ENCODE measurements around the gene SMIM23.

Gene SMIM23

GRCh38 chr5:171821286-171821685, 35.7 kb downstream of the SMIM23 start:
- DNase-seq, result no peak

DNA sequence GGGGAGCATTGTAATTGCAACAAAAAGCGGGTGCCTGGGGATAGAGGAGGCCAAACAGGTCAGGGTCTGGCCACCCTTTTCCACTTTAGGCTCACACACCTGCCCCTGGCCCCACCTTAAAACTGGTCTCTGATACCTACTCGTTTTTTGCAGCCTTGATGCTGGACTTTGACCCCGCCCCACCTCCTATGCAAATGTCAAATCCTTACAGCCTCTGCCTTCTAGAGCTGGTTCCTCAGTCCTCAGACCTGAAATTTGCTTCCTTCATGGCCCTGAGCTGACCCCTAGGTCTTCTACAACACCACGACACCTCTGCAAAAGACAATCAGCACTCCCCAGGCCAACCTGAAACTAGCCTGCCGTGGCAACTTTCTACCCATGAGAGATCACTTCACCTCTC, 37.7 kb downstream of the SMIM23 start:
- DNase-seq, result no peak

DNA sequence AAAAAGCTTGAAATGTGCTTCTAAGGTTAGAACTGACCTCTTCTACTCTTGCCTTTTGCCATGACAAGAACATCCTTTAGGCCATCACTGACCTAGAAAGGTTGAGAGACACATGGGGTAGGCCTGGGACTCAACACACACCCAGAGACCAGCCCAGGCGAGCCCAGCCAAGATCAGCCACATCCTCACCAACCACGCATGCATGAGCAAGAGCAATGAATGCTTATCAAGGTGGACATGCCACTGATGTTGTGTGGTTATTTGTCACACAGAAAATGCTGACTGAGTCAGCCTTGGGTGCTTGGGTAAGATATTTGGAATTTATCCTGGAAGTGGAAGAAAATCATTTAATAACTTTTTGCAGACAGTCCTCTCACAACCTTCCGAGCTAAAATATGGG, 39.4 kb downstream of the SMIM23 start:
- no peak for DNase-seq

DNA sequence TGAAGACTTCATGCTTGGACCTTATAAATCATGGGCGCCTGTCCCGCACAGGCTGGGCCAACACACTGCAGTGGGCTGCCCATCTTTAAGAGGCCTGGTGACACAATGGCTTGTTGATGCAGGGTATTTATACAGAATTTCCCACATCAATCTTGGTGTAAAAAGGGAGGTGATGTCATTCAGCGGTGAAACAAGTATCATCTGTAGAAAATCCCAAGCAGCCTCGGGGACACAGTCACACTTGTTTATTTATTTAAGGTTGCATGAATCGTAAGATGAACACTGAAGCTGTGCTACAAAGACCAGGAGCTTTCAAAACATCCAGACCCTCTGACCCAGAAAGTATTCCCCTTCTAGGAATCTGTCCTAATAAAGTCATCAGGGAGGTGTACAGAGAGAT, 40.5 kb downstream of the SMIM23 start:
- no peak for DNase-seq

DNA sequence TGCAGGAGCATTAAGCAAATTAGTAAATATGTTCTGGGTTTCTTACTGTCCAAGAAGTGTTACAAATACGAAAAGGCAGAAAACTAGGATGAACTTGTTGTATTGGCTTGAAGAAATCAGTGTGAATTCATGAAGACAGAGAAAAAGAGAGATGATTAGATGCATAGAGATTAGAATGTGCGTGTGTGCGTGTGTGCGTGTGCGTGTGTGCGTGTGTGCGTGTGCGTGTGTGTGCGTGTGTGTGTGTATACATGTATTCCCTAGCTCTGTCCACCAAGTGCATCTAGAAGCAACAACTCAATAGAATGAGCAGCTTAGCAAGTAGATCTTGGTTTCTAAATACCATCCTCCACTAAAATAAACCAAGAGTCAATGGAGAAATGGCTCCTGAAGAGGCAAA, 41.5 kb downstream of the SMIM23 start:
- DNase-seq, result no peak

- DNase-seq, result no peak
These were observed 45.1 kb downstream of the SMIM23 start for GRCh38 chr5:171830686-171831085.

- DNase-seq, result no peak
These were observed 47.2 kb downstream of the SMIM23 start for GRCh38 chr5:171832775-171833174.

DNA sequence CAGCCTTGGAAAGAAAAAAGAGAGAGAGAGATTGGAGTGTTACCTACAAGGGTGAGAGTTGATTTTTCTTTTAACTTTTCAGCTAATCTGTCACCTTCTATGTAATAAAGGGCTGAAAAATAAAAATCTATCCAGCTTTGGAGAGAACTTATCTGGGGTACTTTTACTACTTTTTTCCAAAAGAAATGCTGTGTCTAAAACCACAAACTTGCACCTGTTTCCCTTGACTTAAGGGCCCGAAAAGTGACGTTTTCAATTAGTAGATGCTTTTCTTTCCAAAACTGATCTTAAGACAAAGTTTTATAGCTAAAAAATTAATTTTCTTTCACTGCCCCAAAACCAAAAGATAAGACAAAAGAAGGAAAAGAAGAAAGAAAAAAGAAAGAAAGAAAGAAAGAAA, 48.8 kb downstream of the SMIM23 start:
- DNase-seq, result no peak

DNA sequence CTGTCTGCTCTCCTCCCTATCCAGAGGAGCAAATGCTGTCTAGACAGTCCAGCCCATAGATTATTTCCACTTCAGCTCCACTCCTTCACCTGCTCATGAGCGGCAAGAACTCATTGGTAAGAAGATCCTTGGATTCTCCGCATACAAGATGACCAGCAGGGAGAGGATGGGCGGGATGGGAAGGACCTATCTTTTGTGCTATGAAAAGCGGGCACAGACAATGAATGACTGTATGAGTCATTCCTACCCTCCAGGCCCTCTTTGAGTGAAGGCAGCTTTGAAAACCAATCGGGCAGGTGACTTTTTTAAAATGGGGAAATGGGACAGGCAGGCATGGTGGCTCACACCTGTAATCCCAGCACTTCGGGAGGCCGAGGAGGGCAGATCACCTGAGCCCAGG, 49.4 kb downstream of the SMIM23 start:
- DNase-seq, result no peak

GRCh38 chr5:171837522-171837921, 51.9 kb downstream of the SMIM23 start:
- no peak for DNase-seq

DNA sequence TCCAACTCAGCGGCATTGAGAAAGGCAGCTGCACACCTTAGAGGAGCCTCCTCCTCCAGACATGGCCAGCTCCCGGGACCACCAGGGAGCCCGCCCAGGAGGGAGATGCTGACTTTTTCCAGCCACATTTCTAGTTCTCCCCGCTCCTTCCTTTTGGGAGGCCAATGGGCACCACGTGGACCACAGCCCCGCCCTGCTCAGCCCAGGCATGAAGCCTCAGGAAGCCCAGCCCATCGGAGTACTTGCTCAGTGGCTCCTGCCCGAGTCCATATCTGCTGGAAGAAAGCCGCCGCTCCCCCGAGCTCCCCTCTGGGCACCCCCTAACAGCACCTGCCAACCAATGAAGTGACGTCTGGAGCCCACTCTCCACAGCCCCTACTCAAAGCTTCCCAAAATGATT, 52.4 kb downstream of the SMIM23 start:
- DNase-seq, result no peak

GRCh38 chr5:171839112-171839511, 53.5 kb downstream of the SMIM23 start:
- DNase-seq, result no peak

- no peak for DNase-seq
These were observed 54.4 kb downstream of the SMIM23 start for GRCh38 chr5:171840066-171840465.

Measured in NCI-H774 (cell line).